ENCODE results near the gene TOP3B.

TOP3B gene
- 6.5 to 26.5 (median 13.2) reads per million in 18 experiments for total RNA-seq

- peak; percentile 83 to 86 for DNase-seq
Measured at GRCh38 chr22:21982338-21982965, at the start of gene TOP3B. TOP3B (minus strand) TSS chr22:21982787; CDS start chr22:21975709, 7,078 bp downstream.

GRCh38 chr22:22031183-22031945 is 48.8 kb upstream of the TOP3B start:
- no peak for DNase-seq

GRCh38 chr22:22030493-22031182 is 48.1 kb upstream of the TOP3B start:
- DNase-seq: peak in 1 of 2 donors; percentile 4

- no peak for DNase-seq
Measured at GRCh38 chr22:22027955-22028354, 45.4 kb upstream of the TOP3B start.

GRCh38 chr22:22026157-22026831 is 43.7 kb upstream of the TOP3B start:
- DNase-seq: peak in 1 of 2 donors; percentile 22

- no peak for DNase-seq
Measured at GRCh38 chr22:22025320-22026156, 43.0 kb upstream of the TOP3B start.

- DNase-seq: no peak
Measured at GRCh38 chr22:22024440-22024839, 41.9 kb upstream of the TOP3B start.

GRCh38 chr22:22023581-22024137 is 41.1 kb upstream of the TOP3B start:
- no peak for DNase-seq

GRCh38 chr22:22022947-22023534 is 40.5 kb upstream of the TOP3B start:
- DNase-seq: no peak

- no peak for DNase-seq
Measured at GRCh38 chr22:22022255-22022840, 39.8 kb upstream of the TOP3B start.

- no peak for DNase-seq
Measured at GRCh38 chr22:22021162-22021750, 38.7 kb upstream of the TOP3B start.

GRCh38 chr22:22020425-22020852 is 37.9 kb upstream of the TOP3B start:
- no peak for DNase-seq

GRCh38 chr22:22019659-22020424 is 37.3 kb upstream of the TOP3B start:
- DNase-seq: no peak

GRCh38 chr22:22018825-22019658 is 36.5 kb upstream of the TOP3B start:
- no peak for DNase-seq

GRCh38 chr22:22015631-22016030 is 33.0 kb upstream of the TOP3B start:
- no peak for DNase-seq

- no peak for DNase-seq
Measured at GRCh38 chr22:22014285-22014659, 31.7 kb upstream of the TOP3B start.

GRCh38 chr22:22013559-22014284 is 31.1 kb upstream of the TOP3B start:
- no peak for DNase-seq

- DNase-seq: no peak
Measured at GRCh38 chr22:22011964-22012363, 29.4 kb upstream of the TOP3B start.
